Neural crest cell (in vitro differentiated cells): ENCODE results near the gene GRIK3. TPM values are rescaled to one million over a fixed set of nuclear protein-coding genes. Genes with fewer than 3 reads are reported as not detected.

Source experiments
- DNase-seq: peaks from one replicate; pipeline ENCODE4 v3.0.0; 2021; ENCODE audit warnings: low read depth, mixed read lengths, low spot score
- H3K27ac Mint-ChIP-seq: one replicate; pipeline ENCODE4 v1.8.0; 2021; ENCODE audit warnings: mild to moderate bottlenecking, mixed read lengths; ENCODE audit not compliant: unreplicated experiment
- H3K27me3 Mint-ChIP-seq: 2 replicates; pipeline ENCODE4 v1.8.0; 2021; ENCODE audit warnings: low read depth, mild to moderate bottlenecking, mixed read lengths
- H3K36me3 Mint-ChIP-seq: 2 replicates; pipeline ENCODE4 v1.8.0; 2021; ENCODE audit warnings: low read depth, mild to moderate bottlenecking, mixed read lengths
- H3K4me1 Mint-ChIP-seq: 2 replicates; pipeline ENCODE4 v1.8.0; 2021; ENCODE audit warnings: mixed read lengths
- H3K4me3 Mint-ChIP-seq: one replicate; pipeline ENCODE4 v1.8.0; 2021; ENCODE audit warnings: mild to moderate bottlenecking, mixed read lengths
- H3K9me3 Mint-ChIP-seq: 2 replicates; pipeline ENCODE4 v1.8.0; 2021; ENCODE audit warnings: mixed read lengths
- total RNA-seq: library from RNA; stranded (reverse); gene quantifications from 2 replicates; pipeline ENCODE4 v1.2.1, GENCODE V29; 2021
- TF ChIP-seq, protein P1 (sequence below): fragments of 200-600 bp; sonication (generic); conservative IDR thresholded peaks from 2 replicates; pipeline ENCODE4 v1.5.0; 2021; ENCODE audit warnings: antibody characterized with exemption, mild to moderate bottlenecking

Gene GRIK3
- total RNA-seq, 1 donor from 2014 or later, result 2.4 TPM

DNA sequence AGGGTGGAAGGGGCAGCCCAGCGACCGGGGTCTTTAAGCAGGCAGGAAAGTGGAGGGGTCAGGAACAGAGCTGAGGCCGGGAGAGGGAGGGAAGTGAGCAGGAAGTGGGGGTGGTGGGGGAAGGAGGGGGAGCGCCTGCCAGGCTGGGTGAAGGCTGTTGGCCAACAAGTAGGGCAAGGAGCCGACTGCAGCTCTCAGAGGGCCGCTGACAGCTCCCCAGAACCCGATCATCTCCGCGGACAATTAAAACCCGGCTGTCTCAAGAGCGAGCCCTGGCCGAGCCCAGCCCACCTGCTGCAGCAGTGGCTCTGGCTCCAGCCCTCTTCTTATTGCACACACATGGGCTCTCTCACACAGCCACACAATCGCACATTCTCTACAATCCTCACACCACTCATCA, 51.6 kb downstream of the GRIK3 start:
- peaks cover 24% of the 10 kb centered on the region for H3K4me1 Mint-ChIP-seq

DNA sequence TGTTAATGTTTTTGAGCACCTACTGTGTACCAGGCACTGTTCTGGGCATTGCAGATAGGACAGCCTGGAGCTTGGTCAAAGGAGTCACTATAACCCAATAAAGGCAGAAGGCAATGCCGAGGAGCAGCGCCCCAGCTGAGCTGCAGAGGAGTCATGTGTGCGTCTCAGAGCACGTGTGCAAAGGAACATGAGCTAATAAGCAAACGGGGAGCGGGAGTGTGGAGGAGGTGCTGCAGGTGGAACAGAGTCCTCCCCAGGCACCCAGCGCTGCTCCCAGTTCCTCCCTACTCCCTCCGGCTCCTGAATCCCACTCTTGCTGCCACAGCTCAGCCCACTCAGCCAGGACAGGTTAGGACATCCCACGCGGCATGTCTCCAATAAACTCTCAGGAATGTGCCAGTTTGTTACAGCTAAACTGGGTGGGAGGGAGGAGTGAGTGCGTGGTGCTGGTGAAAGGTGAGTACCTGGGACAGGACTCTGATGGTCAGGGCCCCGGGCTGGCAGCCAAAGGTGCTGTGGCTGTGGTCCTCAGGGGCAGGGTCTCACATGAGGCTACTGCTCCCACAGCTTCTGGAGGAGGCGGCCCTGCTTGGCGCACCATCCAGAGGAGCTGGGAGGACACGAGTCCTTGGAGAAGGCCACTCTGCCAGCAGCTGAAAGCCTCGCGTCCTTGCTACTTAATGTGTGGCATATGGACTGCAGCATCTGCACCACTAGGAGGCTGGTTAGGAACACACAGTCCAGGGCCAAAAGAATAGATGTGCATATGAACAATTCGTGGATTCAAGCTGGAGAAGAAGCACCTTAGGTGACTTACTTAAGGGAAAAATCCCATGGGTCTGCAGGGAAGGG, 52.3 kb downstream of the GRIK3 start:
- Mint-ChIP-seq H3K27me3 (peaks cover 23% of the 10 kb centered on the region), H3K4me1 (peaks cover 18% of the 10 kb centered on the region), H3K27ac (no peak overlapping the region), H3K4me3 (no peak overlapping the region), H3K9me3 (peaks cover 6% of the 10 kb centered on the region), H3K36me3 (no peaks in the 10 kb centered on the region)
- DNase-seq, result no peak
- TF ChIP-seq, protein P1, sequence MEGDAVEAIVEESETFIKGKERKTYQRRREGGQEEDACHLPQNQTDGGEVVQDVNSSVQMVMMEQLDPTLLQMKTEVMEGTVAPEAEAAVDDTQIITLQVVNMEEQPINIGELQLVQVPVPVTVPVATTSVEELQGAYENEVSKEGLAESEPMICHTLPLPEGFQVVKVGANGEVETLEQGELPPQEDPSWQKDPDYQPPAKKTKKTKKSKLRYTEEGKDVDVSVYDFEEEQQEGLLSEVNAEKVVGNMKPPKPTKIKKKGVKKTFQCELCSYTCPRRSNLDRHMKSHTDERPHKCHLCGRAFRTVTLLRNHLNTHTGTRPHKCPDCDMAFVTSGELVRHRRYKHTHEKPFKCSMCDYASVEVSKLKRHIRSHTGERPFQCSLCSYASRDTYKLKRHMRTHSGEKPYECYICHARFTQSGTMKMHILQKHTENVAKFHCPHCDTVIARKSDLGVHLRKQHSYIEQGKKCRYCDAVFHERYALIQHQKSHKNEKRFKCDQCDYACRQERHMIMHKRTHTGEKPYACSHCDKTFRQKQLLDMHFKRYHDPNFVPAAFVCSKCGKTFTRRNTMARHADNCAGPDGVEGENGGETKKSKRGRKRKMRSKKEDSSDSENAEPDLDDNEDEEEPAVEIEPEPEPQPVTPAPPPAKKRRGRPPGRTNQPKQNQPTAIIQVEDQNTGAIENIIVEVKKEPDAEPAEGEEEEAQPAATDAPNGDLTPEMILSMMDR, result no peak

More for the DNA sequence above, 51.6 kb downstream of the GRIK3 start:
- TF ChIP-seq, protein P1, result no peak
- H3K27ac Mint-ChIP-seq, result no peak overlapping the region
- H3K9me3 Mint-ChIP-seq, result peaks cover 6% of the 10 kb centered on the region
- no peak overlapping the region for H3K4me3 Mint-ChIP-seq
- DNase-seq, result no peak
- H3K36me3 Mint-ChIP-seq, result no peaks in the 10 kb centered on the region
- H3K27me3 Mint-ChIP-seq, result peaks cover 23% of the 10 kb centered on the region

DNA sequence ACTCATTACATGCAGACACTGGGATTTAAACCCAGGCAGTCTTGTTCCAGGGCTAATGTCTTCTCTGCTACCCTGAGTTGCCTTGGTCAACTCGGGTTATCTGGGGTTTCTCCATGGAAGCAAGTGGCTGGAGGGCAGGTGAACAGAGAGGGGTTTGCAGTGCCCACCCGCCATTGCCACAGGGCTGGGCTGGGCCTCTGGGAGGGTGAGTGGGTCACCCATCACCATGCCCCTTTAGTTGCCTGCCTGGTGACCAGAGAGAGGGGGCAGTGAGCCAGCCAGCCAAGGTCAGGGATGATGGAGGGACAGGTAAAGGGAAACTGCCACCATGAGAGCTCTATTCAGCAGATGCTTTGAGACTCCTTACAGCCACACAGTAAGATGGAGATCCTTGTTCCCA, 53.2 kb downstream of the GRIK3 start:
- H3K36me3 Mint-ChIP-seq, result no peaks in the 10 kb centered on the region
- H3K9me3 Mint-ChIP-seq, result peaks cover 6% of the 10 kb centered on the region
- no peak for DNase-seq
- H3K4me3 Mint-ChIP-seq, result no peak overlapping the region
- TF ChIP-seq, protein P1, result no peak
- H3K4me1 Mint-ChIP-seq, result peaks cover 18% of the 10 kb centered on the region
- no peak overlapping the region for H3K27ac Mint-ChIP-seq
- H3K27me3 Mint-ChIP-seq, result peaks cover 25% of the 10 kb centered on the region

DNA sequence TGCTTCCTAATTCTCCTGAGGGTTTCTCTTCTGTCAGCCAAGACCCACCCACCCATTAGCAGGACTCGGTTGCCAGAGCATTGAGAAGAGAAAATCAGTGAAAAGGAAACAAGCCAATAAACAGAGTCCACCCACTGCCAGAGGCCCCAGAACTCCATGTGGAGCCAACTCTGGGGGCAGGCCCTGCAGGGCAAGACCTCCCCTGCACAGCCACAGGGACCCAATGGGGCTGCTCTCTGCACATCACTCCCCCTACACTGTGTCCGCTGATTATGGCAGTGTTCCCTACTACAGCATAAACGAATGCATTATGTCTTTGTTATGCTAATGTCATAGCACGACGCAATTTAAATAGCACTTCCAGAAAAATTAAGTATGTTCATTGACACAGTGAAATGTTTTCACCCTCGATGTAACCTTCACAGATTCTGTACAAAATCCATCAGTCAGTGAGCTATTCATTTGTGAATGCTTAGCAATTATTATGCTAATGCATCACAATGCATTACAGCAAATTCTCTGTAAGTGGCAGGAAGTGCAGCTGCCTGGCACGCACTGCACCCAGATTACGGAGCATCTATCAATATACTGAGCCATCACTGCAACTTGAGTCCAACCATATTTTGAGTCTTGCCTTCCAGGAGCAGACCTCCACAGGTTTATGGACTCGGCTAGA, 56.4 kb downstream of the GRIK3 start:
- H3K9me3 Mint-ChIP-seq, result peaks cover 6% of the 10 kb centered on the region
- no peak for DNase-seq
- H3K36me3 Mint-ChIP-seq, result no peaks in the 10 kb centered on the region
- no peak overlapping the region for H3K4me3 Mint-ChIP-seq
- peaks cover 8% of the 10 kb centered on the region for H3K4me1 Mint-ChIP-seq
- H3K27me3 Mint-ChIP-seq, result peaks cover 30% of the 10 kb centered on the region
- TF ChIP-seq, protein P1, result no peak
- no peak overlapping the region for H3K27ac Mint-ChIP-seq

DNA sequence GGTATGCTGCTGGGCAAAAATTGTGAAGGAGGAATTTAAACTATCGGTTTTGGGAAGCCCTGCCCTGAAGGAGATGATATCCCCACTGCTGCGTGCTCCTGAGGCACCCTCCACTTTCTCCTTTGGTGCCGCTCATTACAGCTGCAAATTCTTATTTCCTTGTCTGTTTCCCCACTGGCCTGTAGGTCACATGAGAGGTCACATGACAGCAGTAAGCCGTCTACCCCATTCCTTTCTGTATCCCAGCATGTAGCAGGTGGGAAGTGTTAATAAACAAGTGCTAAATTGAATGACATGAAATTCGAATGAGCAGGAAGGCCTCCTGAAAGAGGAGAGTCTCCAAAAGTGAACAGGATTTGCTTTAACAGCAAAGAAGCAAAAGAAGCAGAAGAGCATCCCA, 58.7 kb downstream of the GRIK3 start:
- no peak for DNase-seq
- peaks cover 6% of the 10 kb centered on the region for H3K9me3 Mint-ChIP-seq
- H3K27ac Mint-ChIP-seq, result no peak overlapping the region
- TF ChIP-seq, protein P1, result no peak
- peaks cover 33% of the 10 kb centered on the region for H3K27me3 Mint-ChIP-seq
- no peaks in the 10 kb centered on the region for H3K36me3 Mint-ChIP-seq
- H3K4me3 Mint-ChIP-seq, result no peak overlapping the region
- H3K4me1 Mint-ChIP-seq, result no peaks in the 10 kb centered on the region
